ENCODE measurements around the gene ESRRA. TPM values are rescaled to one million over a fixed set of nuclear protein-coding genes. Genes with fewer than 3 reads are reported as not detected.

ESRRA gene
- total RNA-seq, 1 donor from 2014 or later = 42.3 TPM

DNA sequence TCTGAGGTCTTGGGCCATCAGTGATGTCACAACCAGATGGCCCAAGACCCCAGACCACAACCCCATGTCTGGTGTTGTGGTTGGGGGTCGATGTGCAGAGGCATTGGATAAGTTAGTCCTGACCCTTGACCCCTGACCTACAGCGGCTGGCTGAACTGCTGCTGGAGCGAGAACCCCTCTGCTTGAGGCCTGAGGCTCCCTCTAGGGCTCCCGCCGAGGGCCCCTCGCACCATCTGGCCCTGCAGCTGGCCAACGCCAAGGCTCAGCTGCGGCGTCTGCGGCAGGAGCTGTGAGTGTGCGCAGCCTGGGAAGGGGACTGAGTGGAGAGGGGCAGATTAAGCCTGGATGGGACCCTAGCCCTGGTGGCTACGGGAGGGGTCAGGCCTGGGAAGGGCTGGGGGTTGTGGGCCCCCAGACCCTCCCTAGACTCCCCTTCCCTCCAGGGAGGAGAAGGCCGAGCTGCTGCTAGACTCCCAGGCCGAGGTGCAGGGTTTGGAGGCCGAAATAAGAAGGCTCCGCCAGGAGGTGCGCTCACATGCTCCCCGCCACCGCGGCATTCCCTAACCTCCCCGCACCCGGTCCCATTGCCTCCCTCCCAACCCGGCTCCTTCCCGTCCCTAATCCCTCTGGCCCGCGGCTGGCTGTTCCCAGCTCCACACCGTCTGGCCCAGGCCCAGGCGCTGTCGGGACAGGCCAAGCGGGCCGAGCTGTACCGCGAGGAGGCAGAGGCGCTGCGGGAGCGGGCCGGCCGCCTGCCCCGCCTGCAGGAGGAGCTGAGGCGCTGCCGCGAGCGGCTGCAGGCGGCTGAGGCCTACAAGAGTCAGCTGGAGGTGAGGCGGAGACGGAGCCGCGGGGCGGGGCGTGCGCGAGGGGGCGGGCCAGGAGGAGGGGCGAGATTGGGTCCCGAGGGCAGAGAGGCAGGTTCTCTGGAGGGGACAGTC, 36.8 kb downstream of the ESRRA start:
- H3K4me3 Mint-ChIP-seq (ENCODE audit: unreplicated experiment) = no peak overlapping the region
- TF ChIP-seq, protein P1, sequence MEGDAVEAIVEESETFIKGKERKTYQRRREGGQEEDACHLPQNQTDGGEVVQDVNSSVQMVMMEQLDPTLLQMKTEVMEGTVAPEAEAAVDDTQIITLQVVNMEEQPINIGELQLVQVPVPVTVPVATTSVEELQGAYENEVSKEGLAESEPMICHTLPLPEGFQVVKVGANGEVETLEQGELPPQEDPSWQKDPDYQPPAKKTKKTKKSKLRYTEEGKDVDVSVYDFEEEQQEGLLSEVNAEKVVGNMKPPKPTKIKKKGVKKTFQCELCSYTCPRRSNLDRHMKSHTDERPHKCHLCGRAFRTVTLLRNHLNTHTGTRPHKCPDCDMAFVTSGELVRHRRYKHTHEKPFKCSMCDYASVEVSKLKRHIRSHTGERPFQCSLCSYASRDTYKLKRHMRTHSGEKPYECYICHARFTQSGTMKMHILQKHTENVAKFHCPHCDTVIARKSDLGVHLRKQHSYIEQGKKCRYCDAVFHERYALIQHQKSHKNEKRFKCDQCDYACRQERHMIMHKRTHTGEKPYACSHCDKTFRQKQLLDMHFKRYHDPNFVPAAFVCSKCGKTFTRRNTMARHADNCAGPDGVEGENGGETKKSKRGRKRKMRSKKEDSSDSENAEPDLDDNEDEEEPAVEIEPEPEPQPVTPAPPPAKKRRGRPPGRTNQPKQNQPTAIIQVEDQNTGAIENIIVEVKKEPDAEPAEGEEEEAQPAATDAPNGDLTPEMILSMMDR (IDR thresholded peaks at IDR 0.05; ENCODE audit: unreplicated experiment) = no peak

DNA sequence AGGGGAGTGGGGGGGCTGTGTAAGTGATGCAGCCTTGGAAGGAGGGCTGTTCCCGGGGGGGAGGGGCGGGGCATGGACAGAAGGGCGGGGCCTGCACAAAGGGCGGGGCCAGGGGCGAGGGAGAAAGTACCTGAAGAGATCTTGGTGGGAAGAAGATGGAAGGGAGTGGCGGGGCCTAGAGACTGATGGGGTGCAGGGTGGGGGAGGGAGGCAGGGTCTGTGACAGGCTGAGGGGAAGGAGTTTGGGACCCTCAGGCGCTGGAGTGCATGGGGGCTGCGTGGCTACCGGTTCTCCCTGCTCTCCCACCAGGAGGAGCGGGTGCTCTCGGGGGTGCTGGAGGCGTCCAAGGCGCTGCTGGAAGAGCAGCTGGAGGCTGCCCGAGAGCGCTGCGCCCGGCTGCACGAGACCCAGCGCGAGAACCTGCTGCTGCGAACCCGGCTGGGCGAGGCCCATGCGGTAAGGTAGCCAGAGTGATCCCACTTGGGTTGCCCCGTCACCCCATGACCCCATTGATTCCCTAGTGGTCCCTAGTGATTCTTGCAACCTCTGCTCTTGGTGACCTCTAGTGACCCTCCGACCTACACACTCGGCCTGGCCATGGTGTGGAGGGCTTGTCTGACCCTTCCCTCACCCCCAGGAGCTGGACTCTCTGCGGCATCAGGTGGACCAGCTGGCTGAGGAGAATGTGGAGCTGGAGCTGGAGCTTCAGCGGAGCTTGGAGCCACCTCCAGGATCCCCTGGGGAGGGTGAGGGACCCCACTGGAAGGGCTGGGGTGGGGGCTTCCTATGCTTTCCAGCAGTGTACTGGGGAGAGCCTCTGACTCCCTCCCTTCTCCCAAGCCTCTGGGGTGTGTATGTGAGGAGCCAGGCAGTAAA, 37.8 kb downstream of the ESRRA start:
- no peak for DNase-seq (ENCODE audit: low spot score)
- Mint-ChIP-seq H3K4me1 (ENCODE audit: unreplicated experiment) (peaks cover 4% of the 10 kb centered on the region), H3K27me3 (ENCODE audit: unreplicated experiment) (peaks cover 12% of the 10 kb centered on the region), H3K4me3 (ENCODE audit: unreplicated experiment) (no peak overlapping the region), H3K9me3 (ENCODE audit: unreplicated experiment) (no peaks in the 10 kb centered on the region), H3K27ac (ENCODE audit: unreplicated experiment) (no peak overlapping the region), H3K36me3 (ENCODE audit: low read depth, unreplicated experiment) (peaks cover 3% of the 10 kb centered on the region)
- TF ChIP-seq, protein P1 (IDR thresholded peaks at IDR 0.05; ENCODE audit: unreplicated experiment) = no peak

More for the DNA sequence above, 36.8 kb downstream of the ESRRA start:
- Mint-ChIP-seq H3K27ac (ENCODE audit: unreplicated experiment) (no peak overlapping the region), H3K9me3 (ENCODE audit: unreplicated experiment) (no peaks in the 10 kb centered on the region), H3K27me3 (ENCODE audit: unreplicated experiment) (peaks cover 10% of the 10 kb centered on the region), H3K36me3 (ENCODE audit: low read depth, unreplicated experiment) (peaks cover 3% of the 10 kb centered on the region), H3K4me1 (ENCODE audit: unreplicated experiment) (peaks cover 4% of the 10 kb centered on the region)
- DNase-seq (ENCODE audit: low spot score) = peak; percentile 91

GRCh38 chr11:64343767-64344559, 38.6 kb downstream of the ESRRA start:
- Mint-ChIP-seq H3K36me3 (ENCODE audit: low read depth, unreplicated experiment) (peaks cover 3% of the 10 kb centered on the region), H3K27ac (ENCODE audit: unreplicated experiment) (no peak overlapping the region), H3K4me1 (ENCODE audit: unreplicated experiment) (peaks cover 4% of the 10 kb centered on the region), H3K4me3 (ENCODE audit: unreplicated experiment) (no peak overlapping the region), H3K27me3 (ENCODE audit: unreplicated experiment) (peaks cover 12% of the 10 kb centered on the region), H3K9me3 (ENCODE audit: unreplicated experiment) (no peaks in the 10 kb centered on the region)
- no peak for DNase-seq (ENCODE audit: low spot score)
- TF ChIP-seq, protein P1 (IDR thresholded peaks at IDR 0.05; ENCODE audit: unreplicated experiment) = no peak

DNA sequence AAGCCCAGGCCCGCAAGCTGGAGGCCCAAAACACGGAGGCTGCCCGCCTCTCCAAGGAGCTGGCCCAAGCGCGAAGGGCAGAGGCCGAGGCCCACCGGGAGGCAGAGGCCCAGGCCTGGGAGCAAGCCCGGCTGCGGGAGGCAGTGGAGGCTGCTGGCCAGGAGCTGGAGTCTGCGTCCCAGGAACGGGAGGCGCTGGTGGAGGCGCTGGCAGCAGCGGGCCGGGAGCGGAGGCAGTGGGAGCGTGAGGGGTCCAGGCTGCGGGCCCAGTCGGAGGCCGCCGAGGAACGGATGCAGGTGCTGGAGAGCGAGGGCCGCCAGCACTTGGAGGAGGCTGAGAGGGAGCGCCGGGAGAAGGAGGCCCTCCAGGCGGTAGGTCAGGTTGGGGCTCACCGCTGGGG, 39.5 kb downstream of the ESRRA start:
- DNase-seq (ENCODE audit: low spot score) = no peak
- H3K36me3 Mint-ChIP-seq (ENCODE audit: low read depth, unreplicated experiment) = peaks cover 3% of the 10 kb centered on the region
- TF ChIP-seq, protein P1 (IDR thresholded peaks at IDR 0.05; ENCODE audit: unreplicated experiment) = no peak
- no peaks in the 10 kb centered on the region for H3K9me3 Mint-ChIP-seq (ENCODE audit: unreplicated experiment)
- H3K4me1 Mint-ChIP-seq (ENCODE audit: unreplicated experiment) = peaks cover 4% of the 10 kb centered on the region
- peaks cover 8% of the 10 kb centered on the region for H3K27me3 Mint-ChIP-seq (ENCODE audit: unreplicated experiment)
- H3K27ac Mint-ChIP-seq (ENCODE audit: unreplicated experiment) = no peak overlapping the region
- no peak overlapping the region for H3K4me3 Mint-ChIP-seq (ENCODE audit: unreplicated experiment)
